ENCODE measurements around the gene ZNF836.

DNA sequence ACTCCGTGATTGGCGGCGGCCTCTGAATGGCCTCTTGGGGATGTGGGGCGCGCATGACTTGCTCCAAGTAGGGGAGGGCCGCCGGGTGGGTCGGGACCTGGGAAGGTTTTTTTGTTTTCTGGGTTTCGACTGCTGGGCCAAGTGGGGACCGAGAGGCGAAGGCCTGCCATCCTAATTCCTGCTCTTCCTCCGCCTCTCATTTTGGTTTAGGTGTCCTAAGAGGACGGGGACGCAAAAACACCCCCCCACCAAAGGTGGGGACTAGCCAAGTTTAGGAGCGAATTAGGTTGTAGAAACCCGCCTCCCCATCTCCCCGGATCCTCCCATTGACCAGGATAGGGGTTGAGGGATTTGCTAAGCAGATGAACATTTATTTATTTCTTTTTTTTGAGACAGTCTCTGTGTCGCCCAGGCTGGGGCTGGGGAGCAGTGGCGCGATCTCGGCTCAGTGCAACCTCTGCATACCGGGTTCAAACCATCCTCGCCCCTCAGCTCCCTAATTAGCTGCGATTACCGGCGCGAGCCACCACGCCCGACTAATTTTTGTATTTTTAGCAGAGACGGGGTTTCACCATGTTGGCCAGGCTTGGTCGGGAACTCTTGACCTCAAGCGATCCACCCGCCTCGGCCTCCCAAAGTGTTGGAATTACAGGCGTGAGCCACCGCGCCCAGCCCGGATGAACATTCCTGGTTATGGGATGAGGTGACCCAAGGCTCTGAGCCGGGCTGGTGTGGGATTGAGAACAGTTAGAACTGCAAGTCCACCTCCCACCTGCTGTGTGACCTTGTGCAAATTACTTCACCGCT lies 19.3 kb upstream of the ZNF836 start:
- no peak for TF ChIP-seq POLR2AphosphoS5 (IDR thresholded peaks at IDR 0.05; ENCODE audit: borderline replicate concordance, low read depth, low read length)
- no peak for TF ChIP-seq EZH2 (IDR thresholded peaks at IDR 0.05)
- TF ChIP-seq FOXP2 (optimal IDR thresholded peaks at IDR 0.05; ENCODE audit: control extremely low read depth, extremely low read length, insufficient read depth) = no peak
